ENCODE measurements around the gene KHSRP. TPM values are rescaled to one million over a fixed set of nuclear protein-coding genes. Genes with fewer than 3 reads are reported as not detected.

KHSRP gene
- total and polyA plus RNA-seq, 8 donors: 173 to 333 (median 265) TPM

DNA sequence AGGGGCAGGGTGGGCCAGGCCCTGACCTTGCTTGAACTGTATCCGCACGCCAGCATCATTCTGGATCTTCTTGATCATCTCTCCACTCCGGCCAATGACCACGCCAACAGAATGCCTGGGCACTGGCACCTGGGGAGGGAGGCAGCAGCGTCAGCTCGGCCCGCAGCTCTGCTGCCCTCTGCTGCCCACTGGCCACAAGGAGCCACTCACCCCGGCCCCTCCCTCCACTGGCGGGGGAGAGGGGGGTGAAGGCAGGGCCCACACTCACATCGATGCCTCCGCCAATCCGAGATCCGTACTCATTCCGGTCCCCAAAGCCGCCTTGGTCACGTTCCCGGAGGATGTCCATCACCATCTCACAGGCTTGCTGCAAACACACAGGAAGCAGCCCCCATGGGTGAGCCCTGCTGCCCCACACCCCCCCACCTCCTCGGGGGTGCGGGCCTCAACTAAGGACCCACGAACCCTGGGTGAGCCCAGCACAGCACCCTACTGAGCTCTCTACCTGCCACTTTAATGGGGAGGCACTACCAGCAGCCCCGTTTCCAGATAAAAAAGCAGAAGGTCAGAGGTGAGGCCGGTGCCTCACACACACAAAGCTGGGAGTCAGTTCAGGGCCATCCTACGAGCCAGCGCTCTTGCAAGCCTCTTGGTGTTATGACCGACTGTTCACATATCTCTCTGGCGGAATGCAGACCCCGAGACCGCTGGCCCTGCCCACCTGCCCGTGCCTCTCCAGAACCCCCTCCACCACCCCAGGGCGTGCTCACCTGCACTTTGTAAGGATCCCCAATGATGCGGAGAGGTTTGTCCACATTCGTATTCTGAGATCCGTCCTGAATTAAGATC lies 6.7 kb downstream of the KHSRP start:
- intact Hi-C loops (cut with DNase I): no loop called here
- TF ChIP-seq, protein P1, sequence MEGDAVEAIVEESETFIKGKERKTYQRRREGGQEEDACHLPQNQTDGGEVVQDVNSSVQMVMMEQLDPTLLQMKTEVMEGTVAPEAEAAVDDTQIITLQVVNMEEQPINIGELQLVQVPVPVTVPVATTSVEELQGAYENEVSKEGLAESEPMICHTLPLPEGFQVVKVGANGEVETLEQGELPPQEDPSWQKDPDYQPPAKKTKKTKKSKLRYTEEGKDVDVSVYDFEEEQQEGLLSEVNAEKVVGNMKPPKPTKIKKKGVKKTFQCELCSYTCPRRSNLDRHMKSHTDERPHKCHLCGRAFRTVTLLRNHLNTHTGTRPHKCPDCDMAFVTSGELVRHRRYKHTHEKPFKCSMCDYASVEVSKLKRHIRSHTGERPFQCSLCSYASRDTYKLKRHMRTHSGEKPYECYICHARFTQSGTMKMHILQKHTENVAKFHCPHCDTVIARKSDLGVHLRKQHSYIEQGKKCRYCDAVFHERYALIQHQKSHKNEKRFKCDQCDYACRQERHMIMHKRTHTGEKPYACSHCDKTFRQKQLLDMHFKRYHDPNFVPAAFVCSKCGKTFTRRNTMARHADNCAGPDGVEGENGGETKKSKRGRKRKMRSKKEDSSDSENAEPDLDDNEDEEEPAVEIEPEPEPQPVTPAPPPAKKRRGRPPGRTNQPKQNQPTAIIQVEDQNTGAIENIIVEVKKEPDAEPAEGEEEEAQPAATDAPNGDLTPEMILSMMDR (IDR thresholded peaks at IDR 0.05): no peak
- ATAC-seq (peak; percentile 61), DNase-seq (peak in 1 of 4 donors; percentile 26)
- H3K4me1 ChIP-seq: peaks cover 7 to 24% of the 10 kb centered on the region in 2 donors
- H3K9me3 ChIP-seq: no peaks in the 10 kb centered on the region
- no peak overlapping the region for H3K4me3 ChIP-seq
- no peak overlapping the region for H3K27ac ChIP-seq
- H3K27me3 ChIP-seq: no peaks in the 10 kb centered on the region
- H3K36me3 ChIP-seq: peaks cover 0 to 88% of the 10 kb centered on the region in 2 donors

DNA sequence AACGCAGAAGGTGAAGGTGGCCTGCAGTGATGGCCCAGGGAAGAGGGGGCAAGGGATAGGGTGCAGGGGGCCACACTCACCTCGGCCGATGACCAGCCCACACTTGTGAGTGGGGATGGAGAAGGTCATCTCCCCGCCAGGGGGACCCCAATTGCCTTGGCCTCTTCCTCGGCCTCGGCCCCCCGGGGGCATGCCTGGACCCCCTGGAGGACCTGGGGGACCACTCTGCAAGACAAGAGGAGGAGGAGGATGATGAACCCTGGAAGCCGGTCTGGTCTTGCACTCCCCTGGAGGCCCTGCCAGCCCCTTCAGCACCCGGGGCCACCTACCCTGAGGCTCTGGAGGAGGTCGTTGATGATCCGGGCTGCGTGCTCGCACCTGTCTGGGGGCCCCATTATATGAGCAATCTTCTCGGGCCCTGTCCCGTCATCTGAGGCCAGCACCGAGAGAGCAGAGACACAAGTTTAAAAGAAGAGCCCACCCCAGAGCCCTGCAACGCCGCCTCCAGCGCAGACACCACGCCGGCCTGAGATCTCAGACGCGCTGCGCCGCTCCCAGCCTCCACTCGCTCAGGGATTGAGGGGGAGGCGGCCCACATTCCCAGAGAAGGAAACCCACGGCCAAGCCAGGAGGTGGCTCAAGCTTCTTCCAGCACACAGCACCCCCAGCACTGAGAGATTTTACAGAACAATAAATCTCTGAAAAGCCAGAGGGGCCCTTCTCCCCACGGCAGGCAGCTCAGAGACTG lies 7.8 kb downstream of the KHSRP start:
- DNase-seq: no peak
- Histone ChIP-seq H3K4me3 (no peak overlapping the region), H3K36me3 (peaks cover 0 to 87% of the 10 kb centered on the region in 2 donors), H3K4me1 (peaks cover 0 to 18% of the 10 kb centered on the region in 2 donors), H3K27ac (no peak overlapping the region), H3K27me3 (no peaks in the 10 kb centered on the region), H3K9me3 (no peaks in the 10 kb centered on the region)
- intact Hi-C loops (cut with DNase I): no loop called here
- TF ChIP-seq, protein P1 (IDR thresholded peaks at IDR 0.05): no peak
- ATAC-seq: no peak

DNA sequence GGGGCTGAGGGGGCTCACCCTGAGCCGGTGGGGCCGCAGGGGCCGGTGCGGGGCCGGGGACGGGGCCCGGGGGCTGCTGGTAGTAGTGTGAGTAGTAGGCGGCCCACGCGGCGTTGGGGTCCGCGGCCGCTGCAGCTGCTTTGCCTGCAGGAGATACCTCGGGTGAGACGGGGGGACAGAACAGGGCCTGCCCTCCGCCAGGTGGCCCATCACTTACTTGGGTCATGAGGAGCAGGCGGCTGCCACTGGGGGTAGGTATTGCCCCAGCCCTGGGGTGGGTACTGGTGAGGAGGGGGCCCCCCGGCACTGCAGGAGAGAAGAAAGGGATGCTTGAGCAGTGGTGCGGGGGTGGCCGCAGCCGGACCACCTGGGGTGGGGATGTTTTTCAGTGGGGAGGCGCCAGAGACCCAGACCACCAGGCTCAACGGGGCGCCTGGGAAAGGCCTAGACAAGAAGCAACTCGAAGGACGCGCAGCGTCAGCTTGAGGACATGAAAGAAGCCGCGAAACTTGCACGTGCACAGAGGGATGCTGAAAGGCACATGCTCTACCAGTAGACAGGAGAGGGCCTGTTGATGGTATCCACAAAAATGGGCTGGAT lies 8.9 kb downstream of the KHSRP start:
- intact Hi-C loops (cut with DNase I): no loop called here
- Histone ChIP-seq H3K27me3 (no peaks in the 10 kb centered on the region), H3K4me3 (no peak overlapping the region), H3K36me3 (peaks cover 0 to 76% of the 10 kb centered on the region in 2 donors), H3K9me3 (no peaks in the 10 kb centered on the region), H3K27ac (no peak overlapping the region), H3K4me1 (peaks cover 0 to 12% of the 10 kb centered on the region in 2 donors)
- DNase-seq (no peak), ATAC-seq (no peak)
- TF ChIP-seq, protein P1 (IDR thresholded peaks at IDR 0.05): no peak

DNA sequence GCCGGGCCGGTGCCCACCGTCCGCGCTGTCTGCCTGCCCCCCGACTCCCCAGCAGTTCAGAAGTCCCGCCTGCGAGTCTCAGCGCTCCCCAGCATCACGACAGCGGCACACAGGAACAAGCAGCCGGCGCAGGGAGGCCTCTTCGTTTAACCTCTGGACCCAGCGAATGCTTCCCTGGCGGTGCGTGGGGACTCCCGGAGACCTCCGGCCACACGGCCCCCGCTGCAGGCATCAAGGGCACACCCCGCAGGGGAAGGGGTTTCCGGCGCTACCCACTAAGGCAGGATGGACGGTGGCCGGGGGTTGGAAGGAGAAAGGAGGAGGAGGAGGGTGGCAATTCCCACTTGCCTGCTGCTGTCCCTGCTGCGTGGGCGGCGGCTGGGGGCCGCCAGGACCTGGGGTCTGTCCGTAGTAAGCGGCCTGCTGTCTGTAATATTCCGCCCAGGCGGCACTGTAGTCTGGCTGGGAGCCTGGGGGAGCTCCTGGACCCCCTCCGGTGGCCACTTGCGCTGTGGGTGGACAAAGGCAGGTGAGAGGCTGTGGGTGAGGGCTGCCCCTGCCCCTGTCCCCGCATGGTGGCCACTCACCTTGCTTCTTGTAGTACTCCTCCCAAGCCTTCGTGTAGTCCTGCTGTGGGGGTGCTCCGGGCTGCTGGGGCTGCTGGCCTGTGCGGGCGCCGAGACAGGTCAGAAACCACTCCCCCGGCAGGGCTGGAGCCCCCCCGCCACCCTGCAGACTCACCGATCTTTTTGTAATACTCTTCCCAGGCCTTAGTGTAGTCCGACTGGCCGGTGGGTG lies 9.6 kb downstream of the KHSRP start:
- no peak for ATAC-seq
- Histone ChIP-seq H3K36me3 (peaks cover 0 to 69% of the 10 kb centered on the region in 2 donors), H3K4me3 (no peak overlapping the region), H3K27ac (no peak overlapping the region), H3K9me3 (no peaks in the 10 kb centered on the region), H3K27me3 (no peaks in the 10 kb centered on the region), H3K4me1 (peaks cover 0 to 12% of the 10 kb centered on the region in 2 donors)
- DNase-seq: peak in 1 of 4 donors; percentile 73
- TF ChIP-seq, protein P1 (IDR thresholded peaks at IDR 0.05): no peak
- intact Hi-C loops (cut with DNase I): no loop called here
